WERI-Rb-1 (cell line): ENCODE measurements around the gene SLC22A4.

Experiments
- DNase-seq: peaks from one replicate; pipeline ENCODE4 v3.0.0-alpha.2; 2020
- H3K27ac ChIP-seq: fragments of 250-450 bp; sonication (Bioruptor Pico); 2 replicates; pipeline ENCODE4 v1.5.1; 2020; ENCODE audit warnings: mild to moderate bottlenecking, moderate library complexity
- H3K27me3 ChIP-seq: fragments of 250-450 bp; sonication (Bioruptor Pico); 2 replicates; pipeline ENCODE4 v1.5.1; 2021; ENCODE audit warnings: mild to moderate bottlenecking, low read depth, moderate library complexity; ENCODE audit not compliant: insufficient read depth, severe bottlenecking
- H3K36me3 ChIP-seq: fragments of 250-450 bp; sonication (Bioruptor Pico); 2 replicates; pipeline ENCODE4 v1.5.1; 2020; ENCODE audit warnings: mild to moderate bottlenecking, moderate library complexity
- H3K4me3 ChIP-seq: 2 replicates; pipeline ENCODE4 v1.5.1; 2011; ENCODE audit warnings: low read depth, mild to moderate bottlenecking, control low read depth, low read length
- H3K9me3 ChIP-seq: fragments of 250-450 bp; sonication (Bioruptor Pico); 2 replicates; pipeline ENCODE4 v1.5.1; 2021; ENCODE audit warnings: mild to moderate bottlenecking, moderate library complexity; ENCODE audit not compliant: severe bottlenecking
- CTCF ChIP-seq: IDR thresholded peaks from 2 replicates; pipeline ENCODE4 v1.5.1; 2011; ENCODE audit warnings: low read depth, mild to moderate bottlenecking, control low read depth, inconsistent platforms, low read length

SLC22A4 gene

GRCh38 chr5:132384506-132385050, 90.4 kb downstream of the SLC22A4 start:
- TF ChIP-seq CTCF: no peak
- H3K27ac ChIP-seq: no peak overlapping the region
- H3K36me3 ChIP-seq: no peaks in the 10 kb centered on the region
- H3K27me3 ChIP-seq: no peaks in the 10 kb centered on the region
- H3K9me3 ChIP-seq: no peaks in the 10 kb centered on the region
- H3K4me3 ChIP-seq: no peak overlapping the region
- no peak for DNase-seq

- no peaks in the 10 kb centered on the region for H3K27me3 ChIP-seq
- H3K27ac ChIP-seq: no peak overlapping the region
- peak; percentile 40 for DNase-seq
- H3K9me3 ChIP-seq: no peaks in the 10 kb centered on the region
- peak; percentile 71 for TF ChIP-seq CTCF
- H3K4me3 ChIP-seq: no peak overlapping the region
- no peaks in the 10 kb centered on the region for H3K36me3 ChIP-seq
Observed at GRCh38 chr5:132385326-132386105, 91.3 kb downstream of the SLC22A4 start.

- peak; percentile 79 for DNase-seq
- no peaks in the 10 kb centered on the region for H3K27me3 ChIP-seq
- H3K4me3 ChIP-seq: no peak overlapping the region
- H3K36me3 ChIP-seq: no peaks in the 10 kb centered on the region
- H3K27ac ChIP-seq: 0 out of 2 replicates have a peak overlapping the region, but pooled peaks have one; percentile 27
- no peaks in the 10 kb centered on the region for H3K9me3 ChIP-seq
- TF ChIP-seq CTCF: peak; percentile 95
Observed at GRCh38 chr5:132386644-132387286, 92.6 kb downstream of the SLC22A4 start.

GRCh38 chr5:132387640-132388117, 93.5 kb downstream of the SLC22A4 start:
- Histone ChIP-seq H3K4me3 (no peak overlapping the region), H3K27me3 (no peaks in the 10 kb centered on the region), H3K27ac (no peak overlapping the region), H3K9me3 (no peaks in the 10 kb centered on the region), H3K36me3 (no peaks in the 10 kb centered on the region; the same call in 1 of the 2 replicates)
- no peak for DNase-seq
- no peak for TF ChIP-seq CTCF

- no peak for DNase-seq
- TF ChIP-seq CTCF: no peak
- no peaks in the 10 kb centered on the region for H3K9me3 ChIP-seq
- H3K4me3 ChIP-seq: no peak overlapping the region
- no peaks in the 10 kb centered on the region for H3K27me3 ChIP-seq
- no peaks in the 10 kb centered on the region; the same call in 1 of the 2 replicates for H3K36me3 ChIP-seq
- no peak overlapping the region for H3K27ac ChIP-seq
Observed at GRCh38 chr5:132388244-132389050, 94.3 kb downstream of the SLC22A4 start.
